Measurements from ENCODE around the gene PIGL. TPM values are rescaled to one million over a fixed set of nuclear protein-coding genes. Genes with fewer than 3 reads are reported as not detected.
A peak's percentile ranks its signal among the peaks of the same experiment; 100 is the strongest.
"Not testable (repeated sequence)": the region's sequence is repeated elsewhere in the genome, so short reads cannot be mapped to it uniquely, and the experiment has no call there.

PIGL gene
- total RNA-seq, 1 experiment from 2014 or later = 16.0 TPM

- no peaks in the 10 kb centered on the region for H3K9me3 Mint-ChIP-seq (ENCODE audit: low read depth, unreplicated experiment)
- H3K36me3 Mint-ChIP-seq (ENCODE audit: insufficient read depth, unreplicated experiment) = peaks cover 11% of the 10 kb centered on the region
- H3K27ac Mint-ChIP-seq (ENCODE audit: unreplicated experiment) = no peak overlapping the region
- no peak overlapping the region for H3K4me3 Mint-ChIP-seq (ENCODE audit: low read depth, unreplicated experiment)
- intact Hi-C loops (cut with micrococcal nuclease; ENCODE audit: unreplicated experiment) = no loop called here
- H3K4me1 Mint-ChIP-seq (ENCODE audit: low read depth, unreplicated experiment) = peaks cover 8% of the 10 kb centered on the region
- no peak for DNase-seq
- no TSS peak for BruUV-seq (replicated peaks)
- H3K27me3 Mint-ChIP-seq (ENCODE audit: unreplicated experiment) = no peaks in the 10 kb centered on the region
- no peak for TF ChIP-seq CTCF (IDR thresholded peaks at IDR 0.05; ENCODE audit: unreplicated experiment)
- CTCF ChIA-PET = no interaction called here
Observed at GRCh38 chr17:16197276-16197675, 19.7 kb upstream of the PIGL start.

GRCh38 chr17:16199093-16199492, 17.9 kb upstream of the PIGL start:
- Mint-ChIP-seq H3K4me1 (ENCODE audit: low read depth, unreplicated experiment) (peaks cover 21% of the 10 kb centered on the region), H3K36me3 (ENCODE audit: insufficient read depth, unreplicated experiment) (peaks cover 1% of the 10 kb centered on the region), H3K4me3 (ENCODE audit: low read depth, unreplicated experiment) (no peak overlapping the region), H3K9me3 (ENCODE audit: low read depth, unreplicated experiment) (no peaks in the 10 kb centered on the region), H3K27ac (ENCODE audit: unreplicated experiment) (no peak overlapping the region), H3K27me3 (ENCODE audit: unreplicated experiment) (no peaks in the 10 kb centered on the region)
- CTCF ChIA-PET = no interaction called here
- no TSS peak for BruUV-seq (replicated peaks)
- no peak for TF ChIP-seq CTCF (IDR thresholded peaks at IDR 0.05; ENCODE audit: unreplicated experiment)
- no peak for DNase-seq
- intact Hi-C loops (cut with micrococcal nuclease; ENCODE audit: unreplicated experiment) = no loop called here

GRCh38 chr17:16201693-16202131, 15.3 kb upstream of the PIGL start:
- DNase-seq; H3K4me3 Mint-ChIP-seq (ENCODE audit: low read depth, unreplicated experiment); CTCF ChIA-PET; H3K27ac Mint-ChIP-seq (ENCODE audit: unreplicated experiment); H3K9me3 Mint-ChIP-seq (ENCODE audit: low read depth, unreplicated experiment); intact Hi-C loops (cut with micrococcal nuclease; ENCODE audit: unreplicated experiment); H3K27me3 Mint-ChIP-seq (ENCODE audit: unreplicated experiment); H3K36me3 Mint-ChIP-seq (ENCODE audit: insufficient read depth, unreplicated experiment); BruUV-seq (replicated peaks): not testable (repeated sequence)
- peaks cover 28% of the 10 kb centered on the region for H3K4me1 Mint-ChIP-seq (ENCODE audit: low read depth, unreplicated experiment)

- DNase-seq; CTCF ChIA-PET; H3K36me3 Mint-ChIP-seq (ENCODE audit: insufficient read depth, unreplicated experiment); BruUV-seq (replicated peaks); intact Hi-C loops (cut with micrococcal nuclease; ENCODE audit: unreplicated experiment); H3K9me3 Mint-ChIP-seq (ENCODE audit: low read depth, unreplicated experiment); H3K27ac Mint-ChIP-seq (ENCODE audit: unreplicated experiment); H3K27me3 Mint-ChIP-seq (ENCODE audit: unreplicated experiment): not testable (repeated sequence)
- H3K4me3 Mint-ChIP-seq (ENCODE audit: low read depth, unreplicated experiment) = peak overlapping the region; percentile 6
- peaks cover 28% of the 10 kb centered on the region for H3K4me1 Mint-ChIP-seq (ENCODE audit: low read depth, unreplicated experiment)
Observed at GRCh38 chr17:16202554-16203500, 14.2 kb upstream of the PIGL start.

- peaks cover 28% of the 10 kb centered on the region for H3K4me1 Mint-ChIP-seq (ENCODE audit: low read depth, unreplicated experiment)
- DNase-seq; H3K27me3 Mint-ChIP-seq (ENCODE audit: unreplicated experiment); H3K27ac Mint-ChIP-seq (ENCODE audit: unreplicated experiment); BruUV-seq (replicated peaks); H3K9me3 Mint-ChIP-seq (ENCODE audit: low read depth, unreplicated experiment); intact Hi-C loops (cut with micrococcal nuclease; ENCODE audit: unreplicated experiment); H3K36me3 Mint-ChIP-seq (ENCODE audit: insufficient read depth, unreplicated experiment); CTCF ChIA-PET; H3K4me3 Mint-ChIP-seq (ENCODE audit: low read depth, unreplicated experiment): not testable (repeated sequence)
Observed at GRCh38 chr17:16204763-16205162, 12.2 kb upstream of the PIGL start.

GRCh38 chr17:16211590-16211989, 5.4 kb upstream of the PIGL start:
- no peaks in the 10 kb centered on the region for H3K27me3 Mint-ChIP-seq (ENCODE audit: unreplicated experiment)
- BruUV-seq (replicated peaks) = no TSS peak
- no peaks in the 10 kb centered on the region for H3K9me3 Mint-ChIP-seq (ENCODE audit: low read depth, unreplicated experiment)
- H3K27ac Mint-ChIP-seq (ENCODE audit: unreplicated experiment) = no peak overlapping the region
- DNase-seq = no peak
- H3K4me1 Mint-ChIP-seq (ENCODE audit: low read depth, unreplicated experiment) = peaks cover 9% of the 10 kb centered on the region
- TF ChIP-seq CTCF (IDR thresholded peaks at IDR 0.05; ENCODE audit: unreplicated experiment) = no peak
- H3K4me3 Mint-ChIP-seq (ENCODE audit: low read depth, unreplicated experiment) = no peak overlapping the region
- CTCF ChIA-PET = no interaction called here
- intact Hi-C loops (cut with micrococcal nuclease; ENCODE audit: unreplicated experiment) = no loop called here
- peaks cover 22% of the 10 kb centered on the region for H3K36me3 Mint-ChIP-seq (ENCODE audit: insufficient read depth, unreplicated experiment)

Measured in Calu3 (cell line).